Parathyroid adenoma (tissue), 2 donors: ENCODE results near the gene NDUFA1.
"Not testable (repeated sequence)": the region's sequence is repeated elsewhere in the genome, so short reads cannot be mapped to it uniquely, and the experiment has no call there.

ENCODE experiments used
- H2AFZ ChIP-seq: fragments of 300-600 bp; sonication (generic); one replicate; pipeline ENCODE4 v1.7.0; 2017; ENCODE audit warnings: antibody characterized with exemption, mild to moderate bottlenecking
- H3K27ac ChIP-seq: fragments of 300-600 bp; sonication (generic); one replicate; pipeline ENCODE4 v1.7.0; 2017
- H3K27me3 ChIP-seq: fragments of 300-600 bp; sonication (generic); one replicate; pipeline ENCODE4 v1.7.0; 2017; ENCODE audit warnings: low read length; ENCODE audit not compliant: control insufficient read depth, insufficient read depth
- H3K36me3 ChIP-seq: fragments of 300-600 bp; sonication (generic); one replicate; pipeline ENCODE4 v1.7.0; 2017; ENCODE audit warnings: low read length; ENCODE audit not compliant: control insufficient read depth, insufficient read depth
- H3K4me1 ChIP-seq: fragments of 300-600 bp; sonication (generic); one replicate; pipeline ENCODE4 v1.7.0; 2017; ENCODE audit warnings: control low read depth
- H3K4me2 ChIP-seq: fragments of 300-600 bp; sonication (generic); one replicate; pipeline ENCODE4 v1.7.0; 2017; ENCODE audit warnings: low read length
- H3K4me3 ChIP-seq: fragments of 300-600 bp; sonication (generic); one replicate; pipeline ENCODE4 v1.7.0; 2017; ENCODE audit warnings: low read depth, low read length
- H3K79me2 ChIP-seq: fragments of 300-600 bp; sonication (generic); one replicate; pipeline ENCODE4 v1.7.0; 2017; ENCODE audit warnings: control low read depth
- H3K9ac ChIP-seq: fragments of 300-600 bp; sonication (generic); one replicate; pipeline ENCODE4 v1.7.0; 2017; ENCODE audit warnings: mild to moderate bottlenecking
- H3K9me3 ChIP-seq: fragments of 300-600 bp; sonication (generic); one replicate; pipeline ENCODE4 v1.7.0; 2017; ENCODE audit warnings: low read length; ENCODE audit not compliant: control insufficient read depth
- TF ChIP-seq, protein P1 (sequence below): fragments of 300-600 bp; sonication (generic); IDR thresholded peaks from one replicate; pipeline ENCODE4 v1.7.0; 2017; ENCODE audit warnings: antibody characterized with exemption, mild to moderate bottlenecking
- donor health status: primary hyperparathyroidism.

Gene NDUFA1

DNA sequence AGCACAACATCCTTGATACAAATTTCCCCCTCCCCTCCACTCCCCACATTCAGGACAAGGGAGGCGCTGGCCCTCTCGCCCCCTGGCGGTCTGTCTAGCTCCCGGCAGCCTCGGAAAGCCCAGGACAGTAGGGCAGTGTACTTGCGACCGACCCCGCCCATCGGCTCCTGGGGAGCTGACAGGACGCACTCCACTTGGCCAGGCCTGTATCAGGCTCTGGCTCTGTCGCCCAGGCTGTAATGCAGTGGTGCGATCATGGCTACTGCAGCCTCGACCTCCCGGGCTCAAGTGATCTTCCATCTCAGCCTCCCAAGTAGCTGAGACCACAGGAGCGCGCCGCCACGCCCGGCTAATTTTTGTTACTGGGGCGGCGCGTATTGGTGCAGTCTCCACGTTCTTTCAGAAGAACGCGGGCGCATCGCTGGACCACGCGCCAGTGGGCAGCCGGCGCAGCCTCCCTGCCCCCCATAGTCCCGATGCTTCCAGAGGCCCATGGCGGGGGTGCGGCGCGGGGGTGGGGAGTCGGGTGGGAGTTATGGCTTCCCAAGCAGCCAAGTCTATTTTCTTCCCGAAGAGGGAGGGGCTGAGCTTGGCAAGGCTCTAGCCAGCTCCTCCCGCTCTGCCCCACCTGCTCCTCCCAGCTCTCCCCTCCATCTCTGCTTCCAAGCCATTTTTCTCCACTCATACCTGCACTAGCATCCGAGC is 16.2 kb downstream of the NDUFA1 start:
- Histone ChIP-seq H3K9ac (no peak overlapping the region), H3K9me3 (no peaks in the 10 kb centered on the region), H3K27me3 (no peaks in the 10 kb centered on the region), H3K79me2 (no peaks in the 10 kb centered on the region), H2AFZ (peak overlapping the region; percentile 86), H3K4me3 (no peak overlapping the region), H3K27ac (no peak overlapping the region), H3K36me3 (no peaks in the 10 kb centered on the region), H3K4me2 (peak overlapping the region; percentile 53), H3K4me1 (no peaks in the 10 kb centered on the region)
- TF ChIP-seq, protein P1, sequence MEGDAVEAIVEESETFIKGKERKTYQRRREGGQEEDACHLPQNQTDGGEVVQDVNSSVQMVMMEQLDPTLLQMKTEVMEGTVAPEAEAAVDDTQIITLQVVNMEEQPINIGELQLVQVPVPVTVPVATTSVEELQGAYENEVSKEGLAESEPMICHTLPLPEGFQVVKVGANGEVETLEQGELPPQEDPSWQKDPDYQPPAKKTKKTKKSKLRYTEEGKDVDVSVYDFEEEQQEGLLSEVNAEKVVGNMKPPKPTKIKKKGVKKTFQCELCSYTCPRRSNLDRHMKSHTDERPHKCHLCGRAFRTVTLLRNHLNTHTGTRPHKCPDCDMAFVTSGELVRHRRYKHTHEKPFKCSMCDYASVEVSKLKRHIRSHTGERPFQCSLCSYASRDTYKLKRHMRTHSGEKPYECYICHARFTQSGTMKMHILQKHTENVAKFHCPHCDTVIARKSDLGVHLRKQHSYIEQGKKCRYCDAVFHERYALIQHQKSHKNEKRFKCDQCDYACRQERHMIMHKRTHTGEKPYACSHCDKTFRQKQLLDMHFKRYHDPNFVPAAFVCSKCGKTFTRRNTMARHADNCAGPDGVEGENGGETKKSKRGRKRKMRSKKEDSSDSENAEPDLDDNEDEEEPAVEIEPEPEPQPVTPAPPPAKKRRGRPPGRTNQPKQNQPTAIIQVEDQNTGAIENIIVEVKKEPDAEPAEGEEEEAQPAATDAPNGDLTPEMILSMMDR: peak; percentile 36

DNA sequence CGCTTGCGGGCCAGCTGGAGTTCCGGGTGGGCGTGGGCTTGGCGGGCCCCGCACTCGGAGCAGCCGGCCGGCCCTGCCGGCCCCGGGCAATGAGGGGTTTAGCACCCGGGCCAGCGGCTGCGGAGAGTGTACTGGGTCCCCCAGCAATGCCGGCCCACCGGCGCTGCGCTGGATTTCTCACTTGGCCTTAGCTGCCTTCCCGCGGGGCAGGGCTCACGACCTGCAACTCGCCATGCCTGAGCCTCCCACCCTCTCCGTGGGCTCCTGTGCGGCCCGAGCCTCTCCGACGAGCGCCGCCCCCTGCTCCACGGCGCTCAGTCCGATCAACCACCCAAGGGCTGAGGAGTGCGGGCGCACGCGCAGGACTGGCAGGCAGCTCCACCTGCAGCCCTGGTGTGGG is 19.0 kb downstream of the NDUFA1 start:
- not testable (repeated sequence) for H3K27me3 ChIP-seq, H3K4me1 ChIP-seq

DNA sequence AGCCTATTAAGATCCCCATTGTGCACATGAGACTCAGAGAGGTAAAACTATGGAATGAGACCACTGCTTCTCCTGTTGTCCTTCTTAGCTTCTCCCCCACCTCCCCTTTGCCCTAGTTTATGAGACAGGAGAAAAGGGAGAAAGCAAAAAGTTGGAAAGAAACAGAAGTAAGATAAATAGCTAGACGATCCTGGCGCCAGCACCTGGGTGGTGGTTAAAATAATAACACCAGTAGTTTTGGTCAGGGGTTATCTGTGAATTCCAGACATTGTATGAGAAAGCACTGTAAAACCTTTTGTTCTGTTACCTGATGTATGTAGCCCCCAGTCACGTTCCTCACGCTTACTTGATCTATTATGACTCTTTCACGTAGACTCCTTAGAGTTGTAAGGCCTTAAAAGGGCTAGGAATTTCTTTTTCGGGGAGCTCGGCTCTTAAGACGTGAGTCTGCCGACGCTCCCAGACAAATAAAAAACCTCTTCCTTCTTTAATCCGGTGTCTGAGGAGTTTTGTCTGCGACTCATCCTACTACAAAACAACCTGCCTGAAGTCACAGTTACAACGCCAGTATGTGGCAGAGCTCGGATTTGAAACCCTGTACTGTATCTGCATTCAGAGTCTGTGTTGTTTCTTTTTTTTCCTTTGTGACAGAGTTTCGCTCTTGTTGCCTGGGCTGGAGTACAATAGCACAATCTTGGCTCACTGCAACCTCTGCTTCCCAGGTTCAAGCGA is 20.5 kb downstream of the NDUFA1 start:
- not testable (repeated sequence) for H2AFZ ChIP-seq, H3K79me2 ChIP-seq, H3K36me3 ChIP-seq, H3K9ac ChIP-seq, H3K4me1 ChIP-seq, H3K27me3 ChIP-seq, H3K4me2 ChIP-seq, H3K4me3 ChIP-seq, H3K27ac ChIP-seq, H3K9me3 ChIP-seq

More for the DNA sequence above, 19.0 kb downstream of the NDUFA1 start:
- not testable (repeated sequence) for H2AFZ ChIP-seq, H3K9me3 ChIP-seq, H3K79me2 ChIP-seq, H3K4me3 ChIP-seq, H3K9ac ChIP-seq, H3K36me3 ChIP-seq, H3K27ac ChIP-seq, H3K4me2 ChIP-seq

DNA sequence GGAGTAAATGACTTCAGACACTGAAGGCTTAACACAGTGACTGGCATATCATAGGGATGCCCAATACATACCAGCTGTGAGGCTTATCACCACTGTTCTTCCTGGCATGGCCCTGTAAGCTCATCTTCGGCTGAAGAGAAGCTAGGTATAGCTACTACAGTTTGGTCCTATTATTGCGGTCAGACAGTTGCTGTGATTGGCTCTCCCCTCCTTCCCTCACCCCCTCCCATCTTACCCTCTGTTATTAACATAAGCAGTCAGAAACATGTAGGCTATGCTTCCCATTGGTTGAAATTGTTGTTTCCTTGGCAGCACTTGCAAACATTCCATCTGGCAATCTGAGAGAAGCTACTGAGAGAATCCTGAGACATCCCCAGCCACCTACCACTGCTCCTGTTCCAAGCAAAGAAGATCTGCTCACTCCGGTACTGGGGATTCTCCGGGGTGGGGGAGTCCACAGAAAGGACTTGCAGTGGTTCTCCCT is 24.3 kb downstream of the NDUFA1 start, which contains the start of gene AKAP14:
Gene AKAP14 (plus strand): TSS at position 51 of the 484 bp plus-strand sequence. CDS start 7,331 bp downstream, outside the sequence.
- Histone ChIP-seq H3K27me3 (no peaks in the 10 kb centered on the region), H3K79me2 (no peaks in the 10 kb centered on the region), H2AFZ (no peak within 1 kb of the TSS), H3K27ac (no peak within 1 kb of the TSS), H3K4me2 (no peak within 1 kb of the TSS), H3K4me1 (no peaks in the 10 kb centered on the region), H3K9me3 (no peaks in the 10 kb centered on the region), H3K36me3 (no peaks in the 10 kb centered on the region), H3K4me3 (no peak within 1 kb of the TSS), H3K9ac (no peak within 1 kb of the TSS)
- TF ChIP-seq, protein P1: no peak

DNA sequence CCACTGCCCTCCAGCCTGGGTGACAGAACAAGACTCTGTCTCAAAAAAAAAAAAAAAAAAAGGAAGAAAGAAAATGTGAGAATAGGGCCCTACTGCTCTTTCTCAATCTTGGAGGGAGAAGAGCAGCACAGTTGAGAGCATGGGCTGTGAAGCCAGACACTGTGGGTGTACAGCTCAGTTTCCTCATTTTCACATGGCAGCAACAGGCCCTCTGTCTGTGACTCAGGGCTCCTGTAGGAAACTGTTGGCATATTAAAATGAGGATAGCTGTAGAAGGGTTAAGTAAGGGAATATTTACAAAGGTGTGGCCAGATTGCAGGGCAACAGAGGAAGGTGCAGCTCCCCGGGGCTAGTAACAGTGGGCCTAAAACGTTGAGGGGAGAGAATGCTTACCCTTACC is 27.5 kb downstream of the NDUFA1 start:
- no peaks in the 10 kb centered on the region for H3K9me3 ChIP-seq
- H3K36me3 ChIP-seq: no peaks in the 10 kb centered on the region
- H3K4me1 ChIP-seq: no peaks in the 10 kb centered on the region
- H3K4me3 ChIP-seq: no peak overlapping the region
- H3K4me2 ChIP-seq: no peak overlapping the region
- no peaks in the 10 kb centered on the region for H3K79me2 ChIP-seq
- no peak overlapping the region for H3K9ac ChIP-seq
- no peak overlapping the region for H2AFZ ChIP-seq
- H3K27me3 ChIP-seq: no peaks in the 10 kb centered on the region
- TF ChIP-seq, protein P1: no peak
- no peak overlapping the region for H3K27ac ChIP-seq
